GM12873 (cell line): ENCODE results near the gene UGGT1.

Source experiments
- TF ChIP-seq, protein P1 (sequence below): IDR thresholded peaks from 2 replicates; pipeline ENCODE4 v1.5.1; 2012; ENCODE audit warnings: low read depth, mild to moderate bottlenecking, moderate library complexity, low read length, control low read depth; ENCODE audit not compliant: insufficient read depth; ENCODE audit errors: missing control alignments

UGGT1 gene

DNA sequence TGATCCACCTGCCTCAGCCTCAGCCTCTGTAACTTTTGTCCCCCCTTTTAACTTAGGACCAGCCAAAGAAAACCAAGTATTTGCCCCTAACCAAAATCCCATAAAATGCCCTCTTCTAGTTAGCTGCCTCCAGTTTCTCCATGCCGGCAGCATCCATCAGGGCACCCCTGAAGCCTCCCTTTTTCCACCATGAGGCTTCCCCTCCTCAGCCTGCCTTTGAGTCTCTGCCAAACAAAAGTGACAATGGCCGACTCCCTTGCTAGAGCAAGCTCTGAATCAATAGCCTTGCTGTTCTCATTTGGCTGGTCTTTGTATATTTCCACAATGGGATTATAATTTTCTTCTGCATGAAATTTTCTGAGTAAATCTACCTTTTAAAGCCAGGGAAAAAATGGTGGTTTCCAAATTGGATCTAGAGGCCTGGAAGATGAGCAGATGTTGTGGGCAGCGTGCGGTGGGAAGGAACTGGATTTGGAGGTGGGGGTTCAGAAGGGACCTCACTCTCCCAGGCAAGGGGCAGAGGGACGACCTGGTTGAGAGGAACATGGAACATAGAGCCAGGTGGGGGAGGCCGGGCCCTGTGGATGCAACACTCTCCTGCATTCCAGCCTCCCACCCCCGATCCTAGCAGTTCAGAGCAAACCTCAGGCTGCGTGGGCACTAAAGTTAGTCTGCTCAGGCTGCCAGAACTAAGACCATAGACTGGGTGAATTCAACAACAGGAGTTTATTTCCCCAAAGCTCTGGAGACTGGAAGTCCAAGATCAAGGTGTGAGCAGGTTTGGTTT lies 147.1 kb downstream of the UGGT1 start:
- TF ChIP-seq, protein P1, sequence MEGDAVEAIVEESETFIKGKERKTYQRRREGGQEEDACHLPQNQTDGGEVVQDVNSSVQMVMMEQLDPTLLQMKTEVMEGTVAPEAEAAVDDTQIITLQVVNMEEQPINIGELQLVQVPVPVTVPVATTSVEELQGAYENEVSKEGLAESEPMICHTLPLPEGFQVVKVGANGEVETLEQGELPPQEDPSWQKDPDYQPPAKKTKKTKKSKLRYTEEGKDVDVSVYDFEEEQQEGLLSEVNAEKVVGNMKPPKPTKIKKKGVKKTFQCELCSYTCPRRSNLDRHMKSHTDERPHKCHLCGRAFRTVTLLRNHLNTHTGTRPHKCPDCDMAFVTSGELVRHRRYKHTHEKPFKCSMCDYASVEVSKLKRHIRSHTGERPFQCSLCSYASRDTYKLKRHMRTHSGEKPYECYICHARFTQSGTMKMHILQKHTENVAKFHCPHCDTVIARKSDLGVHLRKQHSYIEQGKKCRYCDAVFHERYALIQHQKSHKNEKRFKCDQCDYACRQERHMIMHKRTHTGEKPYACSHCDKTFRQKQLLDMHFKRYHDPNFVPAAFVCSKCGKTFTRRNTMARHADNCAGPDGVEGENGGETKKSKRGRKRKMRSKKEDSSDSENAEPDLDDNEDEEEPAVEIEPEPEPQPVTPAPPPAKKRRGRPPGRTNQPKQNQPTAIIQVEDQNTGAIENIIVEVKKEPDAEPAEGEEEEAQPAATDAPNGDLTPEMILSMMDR = no peak

DNA sequence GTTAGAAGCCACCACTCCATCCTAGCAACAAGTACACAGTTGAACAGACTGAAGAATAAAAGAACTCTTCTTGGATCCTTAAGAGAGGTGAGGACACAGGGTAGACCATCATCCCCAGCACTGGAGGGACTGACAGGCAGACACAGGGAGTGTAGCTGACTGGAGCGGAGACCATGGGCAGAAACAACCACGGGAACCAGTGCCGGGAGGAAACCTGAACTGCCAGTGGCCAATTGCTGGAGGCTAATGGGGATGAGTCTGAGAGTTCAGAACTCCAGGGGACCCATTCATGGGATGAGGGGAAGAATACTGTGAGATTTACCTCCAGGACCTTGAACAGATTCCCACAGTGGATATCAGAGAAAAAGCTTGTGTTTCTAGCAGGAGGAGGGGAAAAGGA lies 150.9 kb downstream of the UGGT1 start:
- TF ChIP-seq, protein P1 = no peak
